D721Med (cell line): ENCODE measurements around the gene PLD4.

ENCODE experiments used
- DNase-seq: peaks from one replicate; pipeline ENCODE4 v3.0.0; 2011; ENCODE audit warnings: low spot score; ENCODE audit not compliant: insufficient read length
- FAIRE-seq: peaks from 2 replicates; lab custom pipeline; 2011; peaks lifted over from hg19 to GRCh38; lab: Jason Lieb, UNC
- TF ChIP-seq, protein P1 (sequence below): IDR thresholded peaks from 2 replicates; pipeline ENCODE4 v1.5.1; 2012; ENCODE audit warnings: mild to moderate bottlenecking, control low read depth; ENCODE audit not compliant: insufficient read depth; ENCODE audit errors: missing control alignments

Gene PLD4

DNA sequence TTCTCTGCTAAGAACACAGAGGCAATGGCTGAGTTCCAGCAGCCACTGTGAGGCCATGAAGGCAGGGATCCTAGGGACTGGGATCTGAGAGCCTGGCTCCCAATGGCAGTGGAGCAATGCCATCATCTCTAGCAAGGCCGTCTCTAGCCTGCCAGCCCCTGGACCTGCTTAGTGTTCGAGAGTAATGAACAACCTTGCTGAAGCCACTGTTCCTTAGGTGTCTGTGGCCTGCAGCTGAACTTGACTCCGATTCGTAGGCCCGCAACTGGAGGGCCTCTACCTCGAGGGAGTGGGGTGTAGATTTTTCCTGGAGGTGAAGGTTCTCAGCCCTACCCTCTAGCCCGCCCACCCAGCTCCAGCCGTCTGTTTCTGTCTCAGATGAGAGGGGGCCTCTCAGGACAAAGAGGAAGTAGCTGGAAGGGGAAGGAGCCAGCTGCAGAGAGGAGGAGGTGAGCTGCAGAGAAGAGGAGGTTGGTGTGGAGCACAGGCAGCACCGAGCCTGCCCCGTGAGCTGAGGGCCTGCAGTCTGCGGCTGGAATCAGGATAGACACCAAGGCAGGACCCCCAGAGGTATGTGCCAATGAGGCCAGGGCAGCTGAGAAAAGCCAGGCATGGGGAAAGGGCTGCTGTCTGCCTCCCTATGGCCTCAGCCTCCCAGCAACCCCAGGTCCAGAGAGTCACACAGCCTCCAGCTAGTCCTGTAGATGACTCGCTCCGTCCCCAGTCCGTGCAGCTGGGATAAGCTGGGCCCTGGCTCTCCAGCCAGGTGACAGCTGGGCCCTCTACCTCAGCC, at the start of gene PLD4:
PLD4 (plus strand) TSS at position 459 of the 793 bp plus-strand sequence. CDS start 2,262 bp downstream, outside the sequence.
- TF ChIP-seq, protein P1, sequence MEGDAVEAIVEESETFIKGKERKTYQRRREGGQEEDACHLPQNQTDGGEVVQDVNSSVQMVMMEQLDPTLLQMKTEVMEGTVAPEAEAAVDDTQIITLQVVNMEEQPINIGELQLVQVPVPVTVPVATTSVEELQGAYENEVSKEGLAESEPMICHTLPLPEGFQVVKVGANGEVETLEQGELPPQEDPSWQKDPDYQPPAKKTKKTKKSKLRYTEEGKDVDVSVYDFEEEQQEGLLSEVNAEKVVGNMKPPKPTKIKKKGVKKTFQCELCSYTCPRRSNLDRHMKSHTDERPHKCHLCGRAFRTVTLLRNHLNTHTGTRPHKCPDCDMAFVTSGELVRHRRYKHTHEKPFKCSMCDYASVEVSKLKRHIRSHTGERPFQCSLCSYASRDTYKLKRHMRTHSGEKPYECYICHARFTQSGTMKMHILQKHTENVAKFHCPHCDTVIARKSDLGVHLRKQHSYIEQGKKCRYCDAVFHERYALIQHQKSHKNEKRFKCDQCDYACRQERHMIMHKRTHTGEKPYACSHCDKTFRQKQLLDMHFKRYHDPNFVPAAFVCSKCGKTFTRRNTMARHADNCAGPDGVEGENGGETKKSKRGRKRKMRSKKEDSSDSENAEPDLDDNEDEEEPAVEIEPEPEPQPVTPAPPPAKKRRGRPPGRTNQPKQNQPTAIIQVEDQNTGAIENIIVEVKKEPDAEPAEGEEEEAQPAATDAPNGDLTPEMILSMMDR = no peak
- FAIRE-seq = no peak
- no peak for DNase-seq

DNA sequence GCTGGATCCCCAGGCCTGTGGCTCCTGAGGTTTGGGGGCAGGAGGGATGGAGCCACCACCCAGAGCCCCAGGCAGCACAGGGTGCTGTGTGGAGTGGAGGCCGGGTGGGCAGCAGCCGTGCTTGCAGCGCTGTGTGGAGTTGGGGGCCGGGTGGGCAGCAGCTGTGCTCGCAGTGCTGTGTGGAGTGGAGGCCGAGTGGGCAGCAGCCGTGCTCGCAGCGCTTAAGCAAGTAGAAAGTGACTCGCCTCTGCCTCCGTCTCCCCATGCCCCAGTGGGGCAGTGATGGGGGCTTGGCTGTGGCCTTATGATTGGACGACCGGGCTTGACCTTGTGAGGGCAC, 49.3 kb upstream of the PLD4 start:
- FAIRE-seq (no peak), DNase-seq (no peak)
- TF ChIP-seq, protein P1 = no peak

- FAIRE-seq = no peak
- TF ChIP-seq, protein P1 = no peak
- DNase-seq = no peak
Observed at GRCh38 chr14:104875811-104876210, 48.9 kb upstream of the PLD4 start.

DNA sequence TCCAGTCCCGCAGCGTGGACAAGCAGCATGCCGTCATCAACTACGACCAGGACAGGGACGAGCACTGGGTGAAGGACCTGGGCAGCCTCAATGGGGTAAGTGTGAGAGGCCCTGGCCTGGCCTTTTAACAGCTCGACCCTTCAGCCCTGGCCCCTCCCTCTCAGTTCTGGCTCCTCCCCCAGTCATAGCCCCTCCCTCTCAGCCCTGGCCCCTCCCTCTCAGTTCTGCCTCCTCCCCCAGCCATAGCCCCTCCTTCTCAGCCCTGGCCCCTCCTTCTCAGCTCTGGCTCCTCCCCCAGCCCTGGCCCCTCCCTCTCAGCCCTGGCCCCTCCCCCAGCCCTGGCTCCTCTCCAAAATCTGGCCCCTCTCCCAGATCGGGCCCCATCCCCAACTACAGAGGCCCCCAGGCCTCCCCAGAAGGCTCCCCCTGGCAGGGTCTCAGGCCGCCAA, 48.4 kb upstream of the PLD4 start:
- TF ChIP-seq, protein P1 = no peak
- DNase-seq (no peak), FAIRE-seq (no peak)

GRCh38 chr14:104877066-104877805, 47.4 kb upstream of the PLD4 start:
- TF ChIP-seq, protein P1 = no peak
- no peak for FAIRE-seq
- no peak for DNase-seq

DNA sequence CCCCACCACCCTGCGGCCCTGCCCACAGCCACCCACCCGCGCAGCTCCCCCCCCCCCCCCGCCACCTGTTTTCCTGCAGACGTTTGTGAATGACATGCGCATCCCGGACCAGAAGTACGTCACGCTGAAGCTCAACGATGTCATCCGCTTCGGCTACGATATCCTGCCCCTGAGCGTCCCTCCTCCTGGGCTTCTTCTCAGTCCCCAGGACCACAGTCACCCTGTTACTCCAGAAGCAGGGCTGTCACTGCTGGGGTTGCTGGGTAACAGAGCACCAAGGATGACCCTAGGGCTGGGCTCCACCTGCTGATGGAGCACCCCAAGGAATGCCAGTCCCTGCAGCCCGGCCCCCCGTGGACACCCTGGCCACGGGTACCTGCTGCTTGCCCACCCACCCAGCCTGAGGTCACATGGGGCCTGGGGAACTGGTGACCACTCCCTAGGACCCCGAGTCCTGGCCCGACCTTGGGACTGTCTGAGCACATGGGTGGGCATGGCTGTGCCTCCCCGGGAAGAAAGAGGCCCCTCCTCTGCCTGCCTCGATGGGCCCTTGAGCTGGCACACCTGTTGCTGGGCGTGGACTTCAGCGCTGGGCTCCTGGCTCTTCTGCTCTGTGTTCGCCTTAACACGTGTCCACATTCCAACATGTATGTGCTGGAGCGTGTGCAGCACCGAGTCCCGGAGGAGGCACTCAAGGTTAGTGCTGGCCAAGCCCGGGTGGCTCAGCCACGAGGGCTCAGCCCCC, 46.7 kb upstream of the PLD4 start:
- no peak for DNase-seq
- FAIRE-seq = no peak
- TF ChIP-seq, protein P1 = no peak
